GM10248 (cell line): Measurements from ENCODE around the gene PRM3.

ENCODE experiments used
- CTCF ChIA-PET: fragments of 300-600 bp; sonication (Branson Sonifier 250); formaldehyde crosslinking; extraction: SDS; loops from one replicate; lab custom pipeline; 2021; ENCODE audit warnings: antibody characterized with exemption; lab: Yijun Ruan, JAX
- POLR2A ChIA-PET: fragments of 350-650 bp; sonication (Branson Sonifier 250); formaldehyde crosslinking; extraction: SDS; loops from one replicate; lab custom pipeline; 2020; ENCODE audit warnings: antibody characterized with exemption; lab: Yijun Ruan, JAX
- DNase-seq: peaks from one replicate; pipeline ENCODE4 v3.0.0; 2012; ENCODE audit errors: extremely low spot score
- TF ChIP-seq, protein P1 (sequence below): IDR thresholded peaks from 2 replicates; pipeline ENCODE4 v1.5.1; 2012; ENCODE audit warnings: mild to moderate bottlenecking, low read depth; ENCODE audit errors: extremely low read depth, missing control alignments, control extremely low read depth

Gene PRM3

DNA sequence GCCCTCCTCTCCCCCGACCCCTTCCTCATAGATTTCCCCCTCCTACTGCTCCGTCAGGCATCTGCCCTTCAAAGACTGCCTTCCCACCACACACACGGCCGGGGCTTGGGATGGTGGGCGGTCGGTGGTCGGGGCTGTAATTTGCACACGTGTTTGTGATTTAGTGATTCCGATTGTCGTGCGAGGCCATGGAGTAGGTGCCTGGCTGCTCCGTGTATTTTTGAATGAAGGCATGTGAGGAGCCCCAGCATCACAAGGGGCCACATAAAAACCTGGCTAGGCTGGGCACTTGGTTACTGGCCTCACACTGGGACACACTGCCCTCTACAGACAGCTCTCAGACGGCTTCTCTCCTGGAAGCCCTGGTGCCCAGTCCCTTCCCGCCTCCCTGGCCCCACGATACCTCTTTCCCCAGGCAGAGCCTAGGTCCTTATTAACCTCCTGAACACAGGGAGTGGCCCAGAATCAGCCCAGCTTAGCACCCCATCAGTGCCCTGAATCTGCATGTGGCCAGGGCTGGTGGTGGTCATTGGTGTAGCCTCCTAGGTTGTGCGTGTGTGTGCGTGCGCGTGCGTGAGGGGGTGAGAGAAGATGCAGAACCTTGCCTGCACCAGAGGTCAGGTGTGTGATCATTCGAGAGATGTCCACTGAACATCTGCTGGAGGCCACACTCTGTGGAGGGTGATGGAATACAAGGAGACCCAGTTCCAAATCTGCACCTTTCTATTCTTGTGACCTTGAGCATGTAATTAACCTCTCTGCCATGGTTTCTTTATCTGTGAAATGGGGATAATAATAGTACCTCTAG, 16.1 kb downstream of the PRM3 start:
- TF ChIP-seq, protein P1, sequence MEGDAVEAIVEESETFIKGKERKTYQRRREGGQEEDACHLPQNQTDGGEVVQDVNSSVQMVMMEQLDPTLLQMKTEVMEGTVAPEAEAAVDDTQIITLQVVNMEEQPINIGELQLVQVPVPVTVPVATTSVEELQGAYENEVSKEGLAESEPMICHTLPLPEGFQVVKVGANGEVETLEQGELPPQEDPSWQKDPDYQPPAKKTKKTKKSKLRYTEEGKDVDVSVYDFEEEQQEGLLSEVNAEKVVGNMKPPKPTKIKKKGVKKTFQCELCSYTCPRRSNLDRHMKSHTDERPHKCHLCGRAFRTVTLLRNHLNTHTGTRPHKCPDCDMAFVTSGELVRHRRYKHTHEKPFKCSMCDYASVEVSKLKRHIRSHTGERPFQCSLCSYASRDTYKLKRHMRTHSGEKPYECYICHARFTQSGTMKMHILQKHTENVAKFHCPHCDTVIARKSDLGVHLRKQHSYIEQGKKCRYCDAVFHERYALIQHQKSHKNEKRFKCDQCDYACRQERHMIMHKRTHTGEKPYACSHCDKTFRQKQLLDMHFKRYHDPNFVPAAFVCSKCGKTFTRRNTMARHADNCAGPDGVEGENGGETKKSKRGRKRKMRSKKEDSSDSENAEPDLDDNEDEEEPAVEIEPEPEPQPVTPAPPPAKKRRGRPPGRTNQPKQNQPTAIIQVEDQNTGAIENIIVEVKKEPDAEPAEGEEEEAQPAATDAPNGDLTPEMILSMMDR: peak; percentile 79
- ChIA-PET POLR2A (interaction anchor here (2.9 kb wide), 1 partner anchor 288 kb away, joined by 7 read pairs; no protein-coding TSS in a partner anchor), CTCF (interaction anchor here (0.8 to 9.7 kb wide), 22 partner anchors 11 to 308 kb away, joined by 3 to 182 read pairs (median 6); partner anchors contain the start of gene TNP2)
- peak; percentile 76 for DNase-seq

DNA sequence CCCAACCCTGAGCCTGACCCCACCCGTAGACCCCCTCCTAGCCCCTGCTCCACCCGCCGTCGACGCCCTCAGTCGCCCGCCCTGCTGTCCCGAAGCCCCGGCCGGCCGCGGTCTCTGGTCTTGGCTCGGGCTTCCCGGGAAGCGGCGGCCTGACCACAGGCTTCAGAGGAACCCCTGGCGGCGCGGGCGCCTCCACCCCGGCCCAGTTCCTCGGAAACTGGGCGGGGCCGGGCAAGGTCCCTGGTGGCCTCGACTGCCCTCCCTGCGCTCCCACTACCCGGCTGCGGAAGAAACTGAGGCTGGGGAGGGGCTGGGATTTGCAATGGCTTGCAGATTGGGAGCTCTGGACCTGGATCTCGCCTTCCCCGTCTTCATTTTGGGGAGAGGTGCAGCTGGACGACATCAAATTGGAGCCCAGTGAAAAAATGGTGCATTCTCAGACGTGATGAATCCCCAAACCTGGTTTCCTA, 16.7 kb downstream of the PRM3 start:
- POLR2A ChIA-PET: interaction anchor here (0.6 to 3.5 kb wide), 41 partner anchors 7 to 1156 kb away, joined by 3 to 52 read pairs (median 7); partner anchors contain the start of genes DEXI, TNP2 and TXNDC11
- CTCF ChIA-PET: interaction anchor here (0.6 to 9.7 kb wide), 33 partner anchors 8 to 486 kb away, joined by 3 to 182 read pairs (median 4); partner anchors contain the start of gene TNP2
- TF ChIP-seq, protein P1: no peak
- DNase-seq: no peak

DNA sequence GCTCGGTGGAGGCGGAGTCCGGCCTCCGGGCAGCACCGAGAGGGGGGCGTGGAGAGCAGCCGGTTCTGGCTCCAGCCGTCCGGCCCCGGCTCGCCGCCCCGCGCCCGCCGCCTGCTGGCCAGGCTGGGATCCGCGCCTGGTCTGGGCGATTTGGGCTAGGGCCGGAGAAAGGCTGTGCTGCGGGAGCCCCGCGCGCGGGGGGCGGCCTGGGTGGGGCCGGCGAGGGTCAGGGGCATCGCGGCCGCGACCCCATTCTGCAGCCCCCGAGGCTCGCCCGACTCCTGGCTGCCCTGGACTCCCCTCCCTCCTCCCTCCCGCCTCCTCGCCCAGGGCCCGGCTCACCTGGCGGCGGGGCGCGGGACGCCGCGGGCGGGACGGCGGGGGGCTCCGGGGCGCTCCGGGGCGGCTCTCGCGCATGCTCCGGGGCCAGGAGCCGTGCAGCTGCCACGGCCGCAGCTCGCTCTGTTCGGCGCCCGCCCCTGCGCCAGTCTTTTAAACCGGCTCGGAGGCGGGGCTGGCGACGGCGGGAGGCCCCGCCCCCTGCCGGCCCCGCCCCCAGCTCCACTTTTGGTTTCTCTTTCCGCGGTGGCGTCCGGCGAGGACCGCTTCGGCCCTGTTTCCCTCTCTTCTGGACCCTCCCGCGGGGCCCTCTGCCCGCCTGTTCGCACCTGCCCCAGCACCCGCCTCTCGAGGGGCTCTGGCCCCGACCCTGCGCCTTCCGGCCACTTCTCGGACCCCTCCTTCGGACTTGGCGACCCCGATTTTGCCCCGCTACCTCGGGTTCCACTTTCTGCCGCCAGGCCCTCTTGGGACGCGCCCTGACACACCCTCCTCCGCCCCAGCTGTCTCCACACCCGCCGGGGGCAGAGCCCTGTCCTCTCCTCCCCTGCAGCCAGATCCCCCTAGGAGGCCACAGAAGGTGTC, 17.4 kb downstream of the PRM3 start, which contains the start of gene SOCS1:
TSS of gene SOCS1 (minus strand) at position 468 of the 924 bp plus-strand sequence. CDS start 726 bp downstream, outside the sequence.
- TF ChIP-seq, protein P1: peak; percentile 92
- DNase-seq: peak; percentile 89
- ChIA-PET POLR2A (interaction anchor here (0.6 to 3.5 kb wide), 63 partner anchors 8 to 1157 kb away, joined by 3 to 52 read pairs (median 5); partner anchors contain the start of genes DEXI, TNP2 and TXNDC11), CTCF (interaction anchor here (0.6 to 9.7 kb wide), 57 partner anchors 8 to 485 kb away, joined by 3 to 182 read pairs (median 4); partner anchors contain the start of genes DEXI, PRM3, RMI2 and TNP2)

DNA sequence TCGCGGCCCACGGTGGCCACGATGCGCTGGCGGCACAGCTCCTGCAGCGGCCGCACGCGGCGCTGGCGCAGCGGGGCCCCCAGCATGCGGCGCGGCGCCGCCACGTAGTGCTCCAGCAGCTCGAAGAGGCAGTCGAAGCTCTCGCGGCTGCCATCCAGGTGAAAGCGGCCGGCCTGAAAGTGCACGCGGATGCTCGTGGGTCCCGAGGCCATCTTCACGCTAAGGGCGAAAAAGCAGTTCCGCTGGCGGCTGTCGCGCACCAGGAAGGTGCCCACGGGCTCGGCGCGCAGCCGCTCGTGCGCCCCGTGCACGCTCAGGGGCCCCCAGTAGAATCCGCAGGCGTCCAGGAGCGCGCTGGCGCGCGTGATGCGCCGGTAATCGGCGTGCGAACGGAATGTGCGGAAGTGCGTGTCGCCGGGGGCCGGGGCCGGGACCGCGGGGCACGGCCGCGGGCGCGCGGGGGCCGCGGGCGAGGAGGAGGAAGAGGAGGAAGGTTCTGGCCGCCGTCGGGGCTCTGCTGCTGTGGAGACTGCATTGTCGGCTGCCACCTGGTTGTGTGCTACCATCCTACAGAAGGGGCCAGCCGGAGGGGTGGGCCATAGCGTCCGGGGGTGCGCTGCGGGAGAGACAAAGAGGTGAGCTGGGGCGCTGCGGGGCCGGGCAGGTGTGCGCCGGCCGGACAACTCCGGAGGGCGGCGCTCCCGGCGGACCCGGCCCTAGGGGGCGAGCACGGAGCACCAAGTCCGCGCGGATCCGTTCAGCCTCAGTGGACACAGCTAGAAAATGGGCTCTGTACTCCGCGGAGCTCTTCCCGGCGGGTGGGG, 18.3 kb downstream of the PRM3 start:
- POLR2A ChIA-PET: interaction anchor here (0.6 to 3.5 kb wide), 51 partner anchors 9 to 329 kb away, joined by 3 to 52 read pairs (median 6); partner anchors contain the start of genes DEXI and TNP2
- TF ChIP-seq, protein P1: peak; percentile 39
- no peak for DNase-seq
- CTCF ChIA-PET: interaction anchor here (0.6 to 9.7 kb wide), 47 partner anchors 9 to 484 kb away, joined by 3 to 182 read pairs (median 4); partner anchors contain the start of genes DEXI, PRM3, RMI2 and TNP2
